Measurements from ENCODE around the gene NDUFAF5.

Gene NDUFAF5

DNA sequence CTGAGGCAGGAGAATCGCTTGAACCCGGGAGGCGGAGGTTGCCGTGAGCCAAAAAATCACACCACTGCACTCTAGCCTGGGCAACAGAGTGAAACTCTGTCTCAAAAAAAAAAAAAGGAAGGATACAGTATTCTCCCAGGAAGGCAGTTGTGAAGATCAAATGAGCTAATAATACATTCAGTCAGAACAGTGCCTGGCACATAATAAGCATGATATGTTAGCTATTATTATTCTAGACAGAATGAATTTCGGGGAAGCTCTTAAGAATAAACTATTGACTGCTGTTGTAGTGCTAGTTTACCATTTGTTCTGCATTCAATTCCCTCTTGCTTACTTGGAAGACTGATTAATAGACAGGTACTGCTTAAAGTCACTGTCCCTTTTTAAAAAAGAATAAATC, 40.6 kb downstream of the NDUFAF5 start:
- no peak for DNase-seq

DNA sequence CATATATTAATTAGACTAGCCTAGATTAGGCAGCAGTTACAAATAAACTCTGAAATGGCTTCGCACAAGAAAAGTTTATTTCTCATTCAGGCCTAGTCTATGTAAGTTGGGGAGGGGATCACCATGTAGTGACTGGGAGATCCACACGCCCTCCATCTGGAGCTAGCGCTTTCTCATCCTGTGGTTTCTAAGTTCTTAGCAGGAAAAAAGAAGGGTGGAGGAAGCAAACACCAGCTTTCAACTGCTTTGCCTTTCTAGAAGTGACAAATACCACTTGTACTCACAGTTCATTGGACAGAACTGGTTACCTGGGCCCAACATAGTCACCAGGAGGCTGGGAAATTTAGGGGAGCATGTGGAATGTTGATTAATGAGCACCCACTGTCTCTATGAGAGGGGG, 46.6 kb downstream of the NDUFAF5 start:
- no peak for DNase-seq

DNA sequence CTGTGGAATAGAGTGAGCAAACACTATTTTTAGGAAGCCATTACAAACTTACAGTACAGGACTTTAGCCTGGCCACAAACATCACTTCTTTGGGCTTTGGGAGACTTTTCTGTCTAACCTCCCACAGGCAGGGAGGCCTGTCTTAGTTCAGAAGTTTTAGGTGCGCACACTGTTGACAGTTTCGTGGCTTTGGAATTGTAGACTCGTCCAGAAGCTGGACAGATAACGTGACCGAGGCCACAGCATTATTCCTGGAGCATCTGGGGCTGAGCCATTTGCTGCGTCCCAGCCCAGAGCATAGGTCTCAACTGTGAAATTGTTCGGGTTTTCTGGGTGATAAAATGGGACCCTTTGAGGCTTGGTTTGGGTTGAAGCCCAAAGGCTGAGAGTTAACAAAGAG, 53.8 kb downstream of the NDUFAF5 start:
- no peak for DNase-seq

DNA sequence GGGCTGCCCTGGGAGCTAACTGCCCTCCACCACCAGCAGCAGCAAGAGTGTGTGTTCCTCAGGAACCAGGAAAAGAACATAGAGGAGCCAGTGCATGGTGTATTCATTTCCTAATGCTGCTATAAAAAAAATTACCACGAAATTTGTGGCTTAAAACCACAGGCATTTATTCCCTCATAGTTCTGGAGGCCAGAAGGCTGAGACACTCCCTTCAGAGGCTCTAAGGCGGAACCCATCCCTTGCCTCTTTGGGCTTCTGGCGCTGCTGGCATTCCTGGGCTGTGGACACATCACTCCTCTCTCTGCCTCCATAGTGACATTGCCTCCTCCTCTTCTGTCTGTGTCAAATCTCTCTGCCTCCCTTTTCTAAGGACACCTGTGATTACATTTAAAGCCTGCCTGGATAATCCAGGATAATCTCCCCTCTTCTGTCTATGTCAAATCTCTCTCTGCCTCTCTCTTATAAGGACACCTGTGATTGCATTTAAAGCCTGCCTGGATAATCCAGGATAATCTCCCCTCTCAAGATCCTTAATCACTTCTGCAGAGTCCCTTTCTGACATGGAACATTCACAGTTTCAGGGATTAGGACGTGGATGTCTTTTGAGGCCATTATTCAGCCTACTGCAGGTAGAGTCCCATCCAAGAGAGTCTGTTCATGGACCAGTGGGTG, 54.7 kb downstream of the NDUFAF5 start:
- DNase-seq, result no peak

DNA sequence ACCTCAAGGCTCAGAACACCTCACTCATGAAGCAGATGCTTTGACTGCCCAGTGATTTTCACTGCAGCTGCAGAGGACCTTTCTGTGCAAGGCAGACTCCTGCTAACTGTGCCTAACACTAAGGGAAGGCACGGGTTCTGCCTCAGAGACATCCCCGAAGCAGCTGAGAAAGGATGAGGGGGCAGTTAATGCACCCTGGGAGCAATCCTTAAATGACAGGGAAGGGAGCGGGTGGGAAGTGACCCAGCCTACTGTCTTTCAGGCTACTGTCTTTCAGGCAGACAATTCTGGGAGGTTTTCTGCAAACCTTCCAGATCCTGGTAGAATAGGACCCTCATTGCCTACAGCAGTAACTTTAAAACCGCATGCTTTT, 55.3 kb downstream of the NDUFAF5 start:
- no peak for DNase-seq

DNA sequence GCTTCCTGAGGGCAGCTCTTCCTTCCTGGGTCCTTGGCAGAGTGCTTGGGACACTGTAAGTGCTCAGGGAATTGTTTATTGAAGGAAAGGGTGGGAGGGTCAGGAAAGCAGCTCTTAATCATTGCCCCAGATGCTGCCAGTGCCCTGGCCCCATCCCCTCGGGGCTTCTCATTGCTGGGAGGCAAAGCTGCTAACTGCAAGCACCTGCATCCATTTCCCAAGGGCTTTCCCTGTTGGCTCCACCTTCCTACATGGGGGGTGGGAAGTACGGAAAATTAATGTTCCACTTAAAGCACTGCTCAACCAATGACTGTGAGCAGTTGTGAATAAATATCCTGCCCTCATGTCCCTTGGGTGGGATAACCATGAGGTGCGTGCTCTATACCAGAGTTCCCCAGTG, 56.4 kb downstream of the NDUFAF5 start:
- no peak for DNase-seq

DNA sequence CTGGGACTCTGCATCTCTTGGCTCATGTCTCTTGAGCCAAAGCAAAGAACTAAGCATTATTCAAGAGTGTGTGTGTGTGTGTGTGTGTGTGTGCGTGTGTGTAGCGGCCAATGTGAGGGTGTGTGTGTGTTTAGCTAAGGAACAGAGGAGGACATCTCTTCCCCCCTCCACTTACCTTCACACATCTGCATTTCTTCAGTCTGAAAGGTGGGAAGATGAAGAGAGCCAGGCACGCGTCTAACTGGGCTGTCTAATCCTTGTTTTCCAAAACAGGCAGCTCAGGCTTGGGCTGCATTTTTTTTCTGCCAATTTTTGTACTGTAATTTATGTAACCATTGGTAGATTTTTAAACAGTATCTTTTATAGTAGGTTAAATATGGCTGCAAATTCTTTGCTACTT, 59.5 kb downstream of the NDUFAF5 start:
- DNase-seq, result no peak

DNA sequence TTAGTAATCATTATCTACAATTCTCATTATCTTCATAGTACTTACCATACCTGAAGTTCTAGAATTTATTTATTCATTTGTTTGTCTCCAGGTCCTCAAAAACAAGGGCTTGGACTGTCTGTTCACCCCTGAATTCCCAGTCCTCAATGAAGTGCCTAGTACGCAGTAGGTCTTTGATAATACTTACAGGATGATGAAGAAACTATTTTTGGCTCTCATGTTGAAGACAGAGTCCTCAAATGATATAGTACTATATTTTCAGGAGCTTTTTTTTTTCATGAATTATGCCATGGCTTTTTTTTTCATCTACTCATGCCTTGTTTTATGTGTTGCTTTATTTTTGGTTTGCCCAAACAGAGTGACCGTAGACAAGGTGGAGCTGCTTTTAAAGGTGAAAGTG, 66.5 kb downstream of the NDUFAF5 start:
- no peak for DNase-seq

DNA sequence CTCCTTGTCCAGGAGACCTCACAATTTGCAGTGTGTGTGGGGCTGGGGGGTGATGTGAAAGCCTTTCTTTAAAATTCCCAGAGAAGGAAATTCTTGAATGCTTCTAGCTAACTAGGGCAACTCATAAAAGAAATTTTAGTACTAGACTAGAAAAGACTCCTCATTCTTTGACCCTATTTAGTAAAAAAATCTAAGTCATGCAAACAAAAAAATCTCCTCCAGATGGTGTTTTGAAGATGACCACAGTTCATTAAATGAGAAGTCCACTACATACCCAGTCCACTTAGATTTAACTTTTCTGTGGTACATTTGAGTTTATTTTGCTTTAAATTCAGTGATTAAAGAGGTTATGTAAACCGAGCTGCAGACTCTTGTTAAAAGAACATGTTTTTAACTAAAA, 67.5 kb downstream of the NDUFAF5 start:
- no peak for DNase-seq

DNA sequence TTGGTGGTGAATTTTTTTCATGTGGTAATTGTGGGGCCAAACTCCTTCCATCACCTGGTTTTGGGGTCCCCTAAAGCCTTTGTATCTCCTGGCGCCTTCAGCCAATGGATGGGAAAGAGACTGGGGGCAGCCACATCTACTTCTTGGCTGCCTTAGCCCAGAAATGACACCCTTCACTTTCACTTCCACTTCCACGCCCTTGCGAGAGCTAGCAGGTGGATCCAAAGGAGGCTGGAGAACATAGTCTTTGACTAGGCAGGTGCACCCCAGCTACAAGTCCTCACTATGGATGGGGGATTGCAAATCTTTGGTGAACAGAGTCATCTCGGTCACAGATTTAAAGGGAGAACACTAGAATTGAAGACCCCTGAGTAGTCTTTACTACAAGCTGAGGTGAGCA, 70.8 kb downstream of the NDUFAF5 start:
- no peak for DNase-seq

DNA sequence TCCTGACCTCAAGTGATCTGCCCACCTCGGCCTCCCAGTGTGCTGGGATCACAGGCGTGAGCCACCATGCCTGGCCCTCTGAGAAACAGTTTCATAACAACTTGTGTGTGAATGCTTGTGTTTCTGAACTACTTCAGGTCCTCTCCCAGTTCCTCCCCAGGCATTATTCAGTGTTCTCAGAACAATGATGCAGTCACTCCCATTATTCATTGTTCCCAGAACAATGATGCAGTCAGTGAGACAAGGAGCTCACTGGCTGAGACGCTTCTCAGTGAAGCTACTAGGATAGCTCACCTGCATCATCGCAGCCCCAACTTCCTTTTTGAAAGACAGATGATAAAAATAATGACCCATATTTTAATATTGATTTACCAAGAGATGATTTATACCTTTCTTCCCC, 71.5 kb downstream of the NDUFAF5 start:
- no peak for DNase-seq

DNA sequence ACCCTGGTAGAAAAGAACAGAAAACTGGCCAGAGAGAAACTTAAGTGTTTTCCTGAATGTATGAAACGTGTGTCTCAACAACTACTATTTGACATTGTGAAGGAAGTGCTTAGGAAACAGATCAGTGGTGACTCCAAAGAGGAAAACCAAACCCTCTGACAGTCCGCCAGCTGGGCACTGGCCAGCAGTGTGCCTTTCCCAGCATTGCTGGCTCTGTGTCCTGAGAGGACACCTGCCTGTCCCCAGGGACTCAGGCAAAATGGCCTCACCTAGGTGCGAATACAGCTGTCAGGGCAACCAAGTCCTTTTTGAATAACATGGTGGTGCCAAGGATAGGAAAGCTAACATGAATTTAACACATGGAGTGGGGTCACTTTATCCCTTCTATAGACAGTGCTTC, 72.5 kb downstream of the NDUFAF5 start:
- no peak for DNase-seq

DNA sequence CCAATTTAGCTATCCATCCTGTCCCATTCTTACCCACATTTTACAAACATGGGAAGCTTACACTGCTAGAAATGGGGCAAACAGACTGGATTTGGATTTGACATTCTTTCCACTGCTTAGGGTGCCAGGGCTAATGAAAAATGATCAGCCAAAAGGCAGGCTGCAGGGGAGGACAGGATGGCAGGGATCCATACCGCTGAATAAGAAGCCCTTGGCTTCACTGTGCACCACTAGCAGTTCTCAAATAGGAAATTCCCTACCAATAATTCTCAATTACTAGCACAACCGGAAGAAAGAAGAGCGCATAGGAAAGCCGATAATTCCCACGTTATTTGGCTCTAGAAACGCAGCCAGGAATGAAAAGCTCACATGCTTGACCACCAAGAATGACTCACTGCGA, 73.1 kb downstream of the NDUFAF5 start:
- DNase-seq, result no peak

DNA sequence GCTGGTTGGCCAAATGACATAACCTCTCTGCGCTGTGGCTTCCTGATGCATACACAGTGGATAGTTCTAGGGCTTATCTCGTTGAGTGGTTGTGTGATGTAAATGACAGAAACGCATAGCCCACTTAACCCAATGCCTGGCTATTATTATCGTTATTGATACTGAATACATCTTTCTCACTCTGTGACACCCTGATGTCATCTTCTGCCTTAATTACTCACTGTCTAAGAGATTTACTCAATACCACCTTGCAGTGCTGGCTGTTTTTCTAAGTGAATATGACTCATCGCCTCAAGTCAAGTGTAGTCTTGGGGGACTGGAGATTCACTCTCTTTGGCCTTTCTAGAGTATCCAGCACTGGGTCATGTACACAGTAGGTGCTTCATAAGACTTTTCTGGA, 73.6 kb downstream of the NDUFAF5 start:
- no peak for DNase-seq

DNA sequence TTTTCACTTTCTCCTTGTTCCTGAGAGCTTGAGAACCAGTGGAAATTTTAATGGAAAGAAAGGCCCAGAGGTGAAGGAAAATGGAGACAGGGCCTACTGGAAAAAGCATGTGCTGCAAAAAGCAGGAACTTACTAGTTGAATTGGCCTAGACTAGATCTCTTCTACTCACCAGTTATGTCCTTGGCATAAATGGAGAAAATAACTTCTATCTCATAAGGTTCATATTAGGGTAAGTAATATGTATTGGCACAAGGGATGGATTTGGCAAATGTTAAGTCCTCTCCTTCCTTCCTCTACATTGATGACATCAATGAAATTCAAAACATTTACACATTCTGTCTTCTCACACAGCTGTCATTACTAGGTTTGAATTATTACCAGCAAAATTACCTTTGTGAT, 74.0 kb downstream of the NDUFAF5 start:
- no peak for DNase-seq

DNA sequence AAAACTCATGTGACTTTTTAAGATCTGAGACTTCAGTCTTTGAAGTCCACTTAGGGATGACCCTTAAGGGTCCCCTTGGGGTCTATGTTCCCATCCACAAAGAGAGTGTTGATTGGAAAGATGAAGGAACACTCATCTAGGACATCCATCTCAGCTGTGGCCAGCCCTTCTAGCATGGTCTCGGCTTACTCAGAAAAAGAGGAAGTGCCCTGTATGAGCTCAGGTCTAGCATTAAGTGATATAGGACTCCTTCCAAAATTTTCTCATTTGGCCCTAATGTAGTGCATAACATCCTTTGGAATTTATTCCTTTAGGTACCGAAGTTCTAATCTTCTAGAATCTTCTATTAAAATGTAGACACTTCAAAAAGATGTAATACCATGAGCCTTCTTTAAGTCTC, 77.4 kb downstream of the NDUFAF5 start:
- no peak for DNase-seq

DNA sequence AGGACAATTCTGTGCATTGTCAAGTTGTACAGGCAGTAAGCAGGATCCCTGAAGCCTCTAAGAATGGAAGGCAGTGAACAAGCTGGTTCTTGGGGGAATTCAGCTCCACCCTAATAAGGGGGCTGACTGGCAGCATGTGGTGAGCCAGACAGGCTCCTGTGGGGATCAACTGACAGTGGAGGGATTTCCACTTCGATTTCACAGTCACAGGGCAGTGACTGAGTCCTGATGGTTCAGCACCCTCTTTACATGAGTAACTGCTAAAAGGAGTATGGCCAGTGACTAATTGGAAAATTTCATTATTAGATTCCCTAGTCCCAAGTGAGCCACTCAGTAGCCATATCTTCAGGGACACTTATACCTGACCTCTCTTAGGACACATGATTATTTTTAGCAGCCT, 78.4 kb downstream of the NDUFAF5 start:
- no peak for DNase-seq

DNA sequence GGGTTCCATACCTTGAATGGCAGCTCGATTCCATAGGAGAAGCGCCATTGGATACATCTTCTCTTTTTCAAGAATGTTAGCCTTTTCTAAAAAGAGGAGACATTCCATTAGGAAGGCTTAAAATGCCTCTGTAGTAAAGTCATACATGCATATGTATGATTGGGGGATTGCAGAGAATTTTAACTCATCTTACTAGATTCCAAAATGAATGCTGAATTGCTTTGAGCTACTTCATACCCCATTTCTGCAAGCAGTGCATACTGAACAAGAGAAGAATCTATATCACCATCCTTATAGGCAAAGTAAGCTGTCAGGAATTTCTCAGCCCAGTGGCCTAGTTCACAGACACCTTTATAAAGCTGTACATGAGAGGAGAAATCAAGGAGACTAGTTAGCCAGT, 80.3 kb downstream of the NDUFAF5 start:
- DNase-seq, result no peak

DNA sequence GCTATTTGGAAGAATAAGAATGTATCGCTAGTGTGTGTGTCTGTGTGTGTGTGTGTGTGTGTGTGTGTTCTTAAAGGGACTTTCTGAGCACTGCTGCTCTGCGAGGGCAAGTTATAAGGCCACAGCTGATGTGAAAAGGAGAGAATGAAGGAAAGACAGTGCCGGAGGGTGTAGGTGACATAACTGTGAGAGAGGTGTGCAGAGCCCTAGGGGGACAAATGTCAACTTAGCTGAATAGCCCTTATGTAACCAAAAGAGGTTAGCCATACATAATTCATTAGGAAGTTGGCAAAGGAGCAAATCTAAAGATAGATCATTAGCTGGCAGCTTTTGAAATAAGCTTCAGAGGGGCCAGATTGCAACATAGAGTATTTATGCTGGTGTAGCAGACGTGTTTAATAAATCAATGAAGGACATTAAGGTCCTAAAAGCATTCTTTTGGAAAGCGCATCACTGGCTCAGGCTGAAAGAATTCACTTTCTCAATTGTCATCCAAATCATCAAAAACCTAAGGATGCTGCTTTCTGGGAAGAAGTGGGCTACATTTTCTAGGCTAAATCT, 81.0 kb downstream of the NDUFAF5 start:
- DNase-seq, result no peak

DNA sequence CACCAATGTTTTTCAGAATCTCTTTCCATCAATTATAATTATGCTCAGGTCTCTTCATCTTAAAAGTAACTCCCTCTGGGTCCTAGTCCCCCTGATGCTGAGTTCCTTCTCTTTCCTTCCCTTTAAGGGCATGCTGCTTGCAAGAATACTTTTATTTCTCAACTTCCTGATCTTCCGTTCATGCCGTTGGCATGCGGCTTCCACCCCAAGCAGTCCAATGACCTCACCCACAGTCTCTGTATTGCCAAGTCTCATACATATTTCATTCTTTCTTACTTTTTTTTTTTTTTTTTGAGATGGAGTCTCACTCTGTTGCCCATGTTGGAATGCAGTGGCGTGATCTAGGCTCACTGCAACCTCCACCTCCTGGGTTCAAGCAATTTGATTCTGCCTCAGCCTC, 83.5 kb downstream of the NDUFAF5 start:
- DNase-seq, result no peak

DNA sequence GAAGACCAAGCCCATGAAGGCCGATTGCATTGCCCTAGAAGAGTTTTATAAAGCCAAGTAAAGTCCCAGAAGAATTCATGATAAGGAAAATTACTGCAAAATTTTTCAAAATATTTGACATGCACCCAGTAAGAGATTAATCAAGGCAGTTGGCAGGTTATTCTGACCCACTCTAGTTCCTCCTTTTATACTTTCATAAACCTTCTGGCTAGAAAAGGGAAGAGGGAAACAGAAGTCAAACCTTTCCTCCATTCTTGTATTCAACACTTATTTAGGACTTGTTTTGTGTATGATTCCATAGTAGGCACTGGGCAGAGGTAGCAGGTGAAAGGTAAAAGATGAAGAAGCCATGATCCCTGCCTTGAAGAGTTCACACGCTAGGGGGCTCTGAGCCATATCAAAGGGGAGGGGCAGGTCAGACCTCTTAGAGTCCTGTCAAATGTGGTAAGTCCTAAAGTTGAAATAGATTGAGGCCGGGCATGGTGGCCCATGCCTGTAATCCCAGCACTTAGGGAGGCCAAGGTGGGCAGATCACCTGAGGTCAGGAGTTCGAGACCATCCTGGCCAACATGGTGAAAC, 85.4 kb downstream of the NDUFAF5 start:
- no peak for DNase-seq
